Astrocyte (in vitro differentiated cells and primary cell): ENCODE results near the gene PTGR3. TPM values are rescaled to one million over a fixed set of nuclear protein-coding genes. Genes with fewer than 3 reads are reported as not detected.

Experiments used
- DNase-seq: peaks from one replicate; pipeline ENCODE4 v3.0.0-alpha.2; 2010; ENCODE audit warnings: low read depth
- FAIRE-seq: peaks from 2 replicates; lab custom pipeline; 2011; peaks lifted over from hg19 to GRCh38; lab: Jason Lieb, UNC
- H2AFZ ChIP-seq: 2 replicates; pipeline ENCODE4 v1.6.0; 2012; ENCODE audit warnings: low read depth, low read length, inconsistent platforms
- H3K27ac ChIP-seq: 2 replicates; pipeline ENCODE4 v1.5.1; 2011; ENCODE audit warnings: low read depth, low read length, inconsistent platforms
- H3K27me3 ChIP-seq: 2 replicates; pipeline ENCODE4 v1.6.0; 2011; ENCODE audit warnings: low read length, inconsistent platforms; ENCODE audit not compliant: insufficient read depth
- H3K36me3 ChIP-seq: 2 replicates; pipeline ENCODE4 v1.5.1; 2011; ENCODE audit warnings: low read length, inconsistent platforms; ENCODE audit not compliant: insufficient read depth
- H3K4me1 ChIP-seq: 2 replicates; pipeline ENCODE4 v1.5.1; 2011; ENCODE audit warnings: low read length, inconsistent platforms; ENCODE audit not compliant: insufficient read depth
- H3K4me2 ChIP-seq: 2 replicates; pipeline ENCODE4 v1.6.0; 2012; ENCODE audit warnings: low read length, inconsistent platforms
- H3K4me3 ChIP-seq: 2 replicates; pipeline ENCODE4 v1.5.1; 2011; ENCODE audit warnings: low read depth, mild to moderate bottlenecking, low read length, inconsistent platforms; ENCODE audit not compliant: insufficient read depth
- H3K79me2 ChIP-seq: 2 replicates; pipeline ENCODE4 v1.6.0; 2012; ENCODE audit warnings: mild to moderate bottlenecking, low read length, inconsistent platforms; ENCODE audit not compliant: insufficient read depth
- H3K9ac ChIP-seq: 2 replicates; pipeline ENCODE4 v1.6.0; 2012; ENCODE audit warnings: mild to moderate bottlenecking, low read length, inconsistent platforms
- H3K9me3 ChIP-seq: 2 replicates; pipeline ENCODE4 v1.5.1; 2012; ENCODE audit warnings: low read depth, mild to moderate bottlenecking, low read length, inconsistent platforms; ENCODE audit not compliant: insufficient read depth
- H4K20me1 ChIP-seq: 2 replicates; pipeline ENCODE4 v1.6.0; 2012; ENCODE audit warnings: low read length, inconsistent platforms; ENCODE audit not compliant: insufficient read depth
- H3K27ac Mint-ChIP-seq: one replicate; pipeline ENCODE4 v1.8.0; 2021; ENCODE audit warnings: mild to moderate bottlenecking, mixed read lengths; ENCODE audit not compliant: unreplicated experiment
- H3K27me3 Mint-ChIP-seq: one replicate; pipeline ENCODE4 v1.8.0; 2021; ENCODE audit warnings: low read depth, mixed read lengths; ENCODE audit not compliant: unreplicated experiment
- H3K36me3 Mint-ChIP-seq: one replicate; pipeline ENCODE4 v1.8.0; 2021; ENCODE audit warnings: low read depth, mixed read lengths; ENCODE audit not compliant: unreplicated experiment
- H3K4me1 Mint-ChIP-seq: one replicate; pipeline ENCODE4 v1.8.0; 2021; ENCODE audit warnings: low read depth, mixed read lengths; ENCODE audit not compliant: unreplicated experiment
- H3K4me3 Mint-ChIP-seq: one replicate; pipeline ENCODE4 v1.8.0; 2021; ENCODE audit warnings: mild to moderate bottlenecking, moderate library complexity, mixed read lengths; ENCODE audit not compliant: unreplicated experiment
- H3K9me3 Mint-ChIP-seq: one replicate; pipeline ENCODE4 v1.8.0; 2021; ENCODE audit warnings: mild to moderate bottlenecking, mixed read lengths; ENCODE audit not compliant: unreplicated experiment
- CTCF ChIP-seq: IDR thresholded peaks from 2 replicates; pipeline ENCODE4 v1.5.1; 2011; ENCODE audit warnings: low read depth, mild to moderate bottlenecking, inconsistent platforms, low read length, moderate library complexity; ENCODE audit not compliant: insufficient read depth
- EZH2 ChIP-seq: IDR thresholded peaks from 2 replicates; pipeline ENCODE4 v1.6.1; 2012; ENCODE audit warnings: mild to moderate bottlenecking, low read length, inconsistent platforms; ENCODE audit not compliant: insufficient read depth
- total RNA-seq: library from RNA; stranded (reverse); gene quantifications from 2 replicates; pipeline ENCODE4 v1.2.1, GENCODE V29; 2021

The PTGR3 gene
- total RNA-seq, 1 donor from 2014 or later = 8.4 TPM

DNA sequence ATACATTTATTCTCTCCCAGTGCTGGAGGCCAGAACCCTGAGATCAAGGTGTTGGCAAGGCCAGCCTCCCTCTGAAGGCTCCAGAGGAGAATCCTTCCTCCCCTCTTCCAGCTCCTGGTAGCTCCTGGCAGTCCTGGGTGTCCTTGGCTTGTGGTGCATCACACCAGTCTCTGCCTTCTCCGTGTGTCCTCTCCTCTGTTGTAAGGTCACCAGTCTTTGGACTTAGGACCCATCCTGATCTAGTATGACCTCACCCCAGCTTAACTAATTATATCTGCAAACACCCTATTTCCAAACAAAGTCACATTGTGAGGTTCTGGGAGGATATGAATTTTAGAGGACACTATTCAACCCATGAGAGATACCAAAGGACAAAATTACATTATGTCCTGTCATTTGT lies 32.8 kb upstream of the PTGR3 start:
- Histone ChIP-seq H3K27me3 (no peaks in the 10 kb centered on the region), H3K4me2 (no peak overlapping the region), H3K9ac (no peak overlapping the region), H4K20me1 (peaks cover 3% of the 10 kb centered on the region), H3K79me2 (peaks cover 11% of the 10 kb centered on the region), H2AFZ (no peak overlapping the region), H3K4me3 (no peak overlapping the region), H3K27ac (no peak overlapping the region), H3K36me3 (no peaks in the 10 kb centered on the region), H3K4me1 (no peaks in the 10 kb centered on the region), H3K9me3 (no peaks in the 10 kb centered on the region)
- DNase-seq (no peak), FAIRE-seq (no peak)
- H3K4me1 Mint-ChIP-seq = no peaks in the 10 kb centered on the region
- H3K36me3 Mint-ChIP-seq = no peaks in the 10 kb centered on the region
- no peak overlapping the region for H3K4me3 Mint-ChIP-seq
- H3K9me3 Mint-ChIP-seq = peaks cover 5% of the 10 kb centered on the region
- TF ChIP-seq CTCF (no peak), EZH2 (no peak)
- H3K27me3 Mint-ChIP-seq = peaks cover 4% of the 10 kb centered on the region
- no peak overlapping the region for H3K27ac Mint-ChIP-seq

DNA sequence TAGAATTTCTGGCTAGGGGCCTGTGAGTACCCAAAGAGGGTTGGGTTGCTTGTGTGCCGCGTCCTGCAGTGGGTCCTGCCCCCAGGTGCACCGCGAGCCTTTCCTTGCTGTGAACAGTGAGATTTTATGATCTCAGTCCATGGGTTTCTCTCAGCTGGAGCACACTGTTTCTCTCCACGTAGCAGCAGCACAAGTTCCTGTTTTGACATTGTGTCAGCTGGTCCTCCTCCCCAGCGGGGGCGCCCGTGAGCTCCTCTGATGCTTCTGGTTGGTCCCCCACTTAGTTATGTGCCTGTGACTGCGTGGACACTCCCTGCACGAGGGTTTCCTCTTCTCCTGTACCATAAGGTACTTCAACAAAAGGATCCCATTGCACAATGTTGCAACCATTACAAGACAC lies 31.5 kb upstream of the PTGR3 start:
- no peaks in the 10 kb centered on the region for H3K4me1 ChIP-seq
- H3K27ac Mint-ChIP-seq = no peak overlapping the region
- no peak overlapping the region for H3K4me3 Mint-ChIP-seq
- no peak overlapping the region for H2AFZ ChIP-seq
- DNase-seq (no peak), FAIRE-seq (no peak)
- H3K9ac ChIP-seq = no peak overlapping the region
- no peaks in the 10 kb centered on the region for H3K9me3 ChIP-seq
- TF ChIP-seq EZH2 (no peak), CTCF (no peak)
- no peaks in the 10 kb centered on the region for H3K36me3 ChIP-seq
- no peaks in the 10 kb centered on the region for H3K36me3 Mint-ChIP-seq
- no peak overlapping the region for H3K4me2 ChIP-seq
- peaks cover 17% of the 10 kb centered on the region for H3K79me2 ChIP-seq
- H3K4me1 Mint-ChIP-seq = no peaks in the 10 kb centered on the region
- H3K4me3 ChIP-seq = no peak overlapping the region
- peaks cover 4% of the 10 kb centered on the region for H3K27me3 Mint-ChIP-seq
- no peak overlapping the region for H3K27ac ChIP-seq
- H3K9me3 Mint-ChIP-seq = peaks cover 5% of the 10 kb centered on the region
- H3K27me3 ChIP-seq = no peaks in the 10 kb centered on the region
- H4K20me1 ChIP-seq = no peaks in the 10 kb centered on the region

- H3K4me3 Mint-ChIP-seq = no peak overlapping the region
- Histone ChIP-seq H3K4me3 (no peak overlapping the region), H3K9me3 (no peaks in the 10 kb centered on the region), H3K27me3 (no peaks in the 10 kb centered on the region), H3K4me2 (no peak overlapping the region), H3K4me1 (no peaks in the 10 kb centered on the region), H3K79me2 (peaks cover 12% of the 10 kb centered on the region), H3K27ac (no peak overlapping the region), H4K20me1 (no peaks in the 10 kb centered on the region), H3K36me3 (no peaks in the 10 kb centered on the region), H3K9ac (no peak overlapping the region), H2AFZ (no peak overlapping the region)
- DNase-seq = no peak
- H3K9me3 Mint-ChIP-seq = peaks cover 5% of the 10 kb centered on the region
- no peak for FAIRE-seq
- no peaks in the 10 kb centered on the region for H3K4me1 Mint-ChIP-seq
- H3K27ac Mint-ChIP-seq = no peak overlapping the region
- no peak for TF ChIP-seq EZH2
- no peak for TF ChIP-seq CTCF
- H3K36me3 Mint-ChIP-seq = no peaks in the 10 kb centered on the region
- H3K27me3 Mint-ChIP-seq = no peaks in the 10 kb centered on the region
Measured at GRCh38 chr18:75238786-75239185, 29.8 kb upstream of the PTGR3 start.
